ENCODE measurements around the gene PHLDA3. TPM values are rescaled to one million over a fixed set of nuclear protein-coding genes. Genes with fewer than 3 reads are reported as not detected.
A peak's percentile ranks its signal among the peaks of the same experiment; 100 is the strongest.

Gene PHLDA3
- total RNA-seq, 3 donors from 2014 or later (not counting 1 experiment from before 2014, with no cell fraction given), result 0.63 to 1.7 (median 1.1) TPM

GRCh38 chr1:201470581-201470980 lies 1.6 kb upstream of the PHLDA3 start:
- ATAC-seq (no peak), DNase-seq (no peak)
- no peak overlapping the region for H3K4me3 ChIP-seq (ENCODE audit: low read length)
- H3K9me3 ChIP-seq (ENCODE audit: control insufficient read depth, insufficient read depth, low read length), result no peaks in the 10 kb centered on the region
- H3K36me3 Mint-ChIP-seq, result no peaks in the 10 kb centered on the region
- peaks cover 30 to 46% of the 10 kb centered on the region in 2 donors for H3K27me3 Mint-ChIP-seq (ENCODE audit: low read depth in 2 of 2)
- TF ChIP-seq CTCF (IDR thresholded peaks at IDR 0.05), result no peak
- peaks cover 7% of the 10 kb centered on the region for H3K4me1 ChIP-seq (ENCODE audit: control insufficient read depth, insufficient read depth, low read length)
- WGBS (ENCODE audit: insufficient coverage), result 47% methylated on average over 2 of the region's 4 CpGs
- peaks cover 7% of the 10 kb centered on the region for H3K27me3 ChIP-seq (ENCODE audit: control insufficient read depth, insufficient read depth, low read length)
- intact Hi-C loops (cut with micrococcal nuclease), result no loop called here
- H3K4me1 Mint-ChIP-seq, result peaks cover 0 to 5% of the 10 kb centered on the region in 2 donors
- H3K9me3 Mint-ChIP-seq, result no peaks in the 10 kb centered on the region
- no peak overlapping the region for H3K4me3 Mint-ChIP-seq
- no peak overlapping the region for H3K27ac Mint-ChIP-seq
- H3K27ac ChIP-seq (ENCODE audit: low read length), result no peak overlapping the region
- H3K36me3 ChIP-seq (ENCODE audit: control insufficient read depth, insufficient read depth, low read length), result no peaks in the 10 kb centered on the region

- Mint-ChIP-seq H3K9me3 (no peaks in the 10 kb centered on the region), H3K4me3 (peak overlapping the region; percentile 35), H3K27ac (no peak overlapping the region), H3K36me3 (no peaks in the 10 kb centered on the region), H3K27me3 (ENCODE audit: low read depth in 2 of 2) (peaks cover 33 to 46% of the 10 kb centered on the region in 2 donors), H3K4me1 (peaks cover 0 to 5% of the 10 kb centered on the region in 2 donors)
- Histone ChIP-seq H3K4me1 (ENCODE audit: control insufficient read depth, insufficient read depth, low read length) (peaks cover 7% of the 10 kb centered on the region), H3K36me3 (ENCODE audit: control insufficient read depth, insufficient read depth, low read length) (no peaks in the 10 kb centered on the region), H3K4me3 (ENCODE audit: low read length) (no peak overlapping the region), H3K27me3 (ENCODE audit: control insufficient read depth, insufficient read depth, low read length) (peaks cover 7% of the 10 kb centered on the region), H3K9me3 (ENCODE audit: control insufficient read depth, insufficient read depth, low read length) (no peaks in the 10 kb centered on the region), H3K27ac (ENCODE audit: low read length) (no peak overlapping the region)
- DNase-seq (no peak), ATAC-seq (no peak)
- TF ChIP-seq CTCF (IDR thresholded peaks at IDR 0.05), result no peak
- intact Hi-C loops (cut with micrococcal nuclease), result no loop called here
- 60% methylated on average over 16 of the region's 16 CpGs for WGBS (ENCODE audit: insufficient coverage)
These were observed 672 bp upstream of the PHLDA3 start for GRCh38 chr1:201469645-201470074.

GRCh38 chr1:201468501-201468843 lies 516 bp downstream of the PHLDA3 start:
- H3K4me3 ChIP-seq (ENCODE audit: low read length), result no peak overlapping the region
- 7% methylated on average over 44 of the region's 44 CpGs for WGBS (ENCODE audit: insufficient coverage)
- no peak overlapping the region for H3K27ac ChIP-seq (ENCODE audit: low read length)

More at GRCh38 chr1:201468501-201468843, 516 bp downstream of the PHLDA3 start:
- Mint-ChIP-seq H3K36me3 (no peaks in the 10 kb centered on the region), H3K9me3 (no peaks in the 10 kb centered on the region), H3K4me3 (no peak overlapping the region), H3K4me1 (peaks cover 0 to 5% of the 10 kb centered on the region in 2 donors), H3K27ac (no peak overlapping the region), H3K27me3 (ENCODE audit: low read depth in 2 of 2) (peaks cover 30 to 37% of the 10 kb centered on the region in 2 donors)
- intact Hi-C loops (cut with micrococcal nuclease), result no loop called here
- TF ChIP-seq CTCF (IDR thresholded peaks at IDR 0.05), result no peak
- peaks cover 7% of the 10 kb centered on the region for H3K27me3 ChIP-seq (ENCODE audit: control insufficient read depth, insufficient read depth, low read length)
- H3K9me3 ChIP-seq (ENCODE audit: control insufficient read depth, insufficient read depth, low read length), result no peaks in the 10 kb centered on the region
- peaks cover 7% of the 10 kb centered on the region for H3K4me1 ChIP-seq (ENCODE audit: control insufficient read depth, insufficient read depth, low read length)
- ATAC-seq (peak; percentile 9 to 47 (median 35)), DNase-seq (no peak)
- no peaks in the 10 kb centered on the region for H3K36me3 ChIP-seq (ENCODE audit: control insufficient read depth, insufficient read depth, low read length)
